Measurements from ENCODE around the gene ATP4B.

The ATP4B gene

GRCh38 chr13:113605461-113605860 lies 52.5 kb downstream of the ATP4B start:
- DNase-seq = no peak

DNA sequence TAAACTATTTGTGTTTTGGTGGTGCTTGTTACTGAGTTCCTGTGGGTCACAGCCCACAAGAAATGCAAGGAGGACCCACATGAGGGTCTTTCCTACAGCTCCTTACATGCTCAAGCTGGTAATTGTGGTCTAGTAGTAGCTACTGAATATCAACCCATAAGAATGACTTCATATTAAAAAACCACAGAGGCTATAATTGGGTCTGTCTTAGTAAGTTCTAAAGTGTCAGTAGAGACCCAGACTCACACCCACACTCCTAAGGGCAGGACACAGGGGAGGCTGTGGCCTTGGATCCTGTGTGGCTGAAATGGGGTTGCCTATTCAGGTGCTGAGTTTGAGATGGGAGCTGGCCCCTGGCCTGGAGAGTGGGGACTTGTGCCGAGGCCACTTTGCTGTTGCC lies 53.8 kb downstream of the ATP4B start:
- DNase-seq = no peak

- DNase-seq = no peak
These were observed 54.8 kb downstream of the ATP4B start for GRCh38 chr13:113603116-113603710.

- no peak for DNase-seq
These were observed 55.6 kb downstream of the ATP4B start for GRCh38 chr13:113602291-113602988.

GRCh38 chr13:113601166-113602070 lies 56.6 kb downstream of the ATP4B start:
- DNase-seq = no peak

- no peak for DNase-seq
These were observed 58.6 kb downstream of the ATP4B start for GRCh38 chr13:113599391-113599790.
